Transverse colon (tissue), 4 donors: Measurements from ENCODE around the gene SLC13A3. TPM values are rescaled to one million over a fixed set of nuclear protein-coding genes. Genes with fewer than 3 reads are reported as not detected.

Experiments
- DNase-seq: peaks from one replicate; pipeline ENCODE4 v3.0.0-alpha.2; 2019
- H3K27ac ChIP-seq, 4 donors: fragments of 200-600 bp; sonication (generic); 2 replicates each; pipeline ENCODE4 v1.5.1; 2016 to 2018; ENCODE audit warnings: inconsistent platforms in 4 of 4
- H3K27me3 ChIP-seq: fragments of 200-600 bp; sonication (generic); 2 replicates; pipeline ENCODE4 v1.5.1; 2017; ENCODE audit warnings: inconsistent platforms
- H3K36me3 ChIP-seq, 4 donors: fragments of 200-600 bp; sonication (generic); 2 replicates each; pipeline ENCODE4 v1.5.1; 2017 to 2019; ENCODE audit warnings: inconsistent platforms in 4 of 4
- H3K4me1 ChIP-seq, 4 donors: fragments of 200-600 bp; sonication (generic); 2 replicates each; pipeline ENCODE4 v1.5.1; 2017 to 2020; ENCODE audit warnings: inconsistent platforms in 4 of 4
- H3K4me3 ChIP-seq, 4 donors: fragments of 200-600 bp; sonication (generic); 1 replicate in 1 of 4; 2 replicates in 3 of 4; pipeline versions ENCODE4 v1.5.1 to v1.6.1; 2017 to 2019; ENCODE audit warnings: inconsistent platforms in 4 of 4
- H3K9me3 ChIP-seq, 2 donors: fragments of 200-600 bp; sonication (generic); 2 replicates each; pipeline ENCODE4 v1.5.1; 2017 to 2019; ENCODE audit warnings: inconsistent platforms in 2 of 2
- EP300 ChIP-seq: sonication (generic); formaldehyde crosslinking; IDR thresholded peaks from one replicate; pipeline ENCODE4 v1.6.1; 2017; ENCODE audit warnings: antibody characterized with exemption, low read depth
- POLR2A ChIP-seq: fragments of 450-650 bp; IDR thresholded peaks from one replicate; pipeline ENCODE4 v1.6.1; 2016; ENCODE audit warnings: antibody characterized with exemption, mild to moderate bottlenecking, moderate library complexity
- POLR2AphosphoS5 ChIP-seq, 3 donors: sonication (generic); formaldehyde crosslinking; IDR thresholded peaks; one replicate each; pipeline ENCODE4 v1.6.1; 2016; ENCODE audit warnings: antibody characterized with exemption in 3 of 3
- WGBS, 2 donors: methylation state at CpG; one replicate each; pipeline ENCODE4 v1.1.5; 2018; ENCODE audit warnings: low coverage in 1 of 2; 5-methylcytosine and 5-hydroxymethylcytosine counted together
- in situ Hi-C, 4 donors: fragments of 200-750 bp; cut with MboI; loops; one replicate each; pipeline versions ENCODE4 v1.15.0 to v1.15.1; 2017; ENCODE audit warnings: low sequenced_read_pairs in 3 of 4, low pct_ligation_motif_present in 1 of 4, low pct_unique_long_range_greater_than_20kb in 1 of 4
- intact Hi-C: fragments of 100-400 bp; cut with DNase I; formaldehyde crosslinking; loops from one replicate; pipeline ENCODE4 v1.15.1; 2023; ENCODE audit warnings: low total_unique reads
- total RNA-seq, 4 donors: library from RNA; depleted of rRNA; stranded (reverse); fragments of >200 nt; gene quantifications; one replicate each; pipeline ENCODE4 v1.1.0, GENCODE V29; 2016
- TF ChIP-seq, protein P1 (sequence below), 5 experiments: fragments of 200-600 bp in 3 of 5; fragments of 450-650 bp in 2 of 5; sonication (generic) in 3 of 5; IDR thresholded peaks; 1 replicate in 2 of 5; 2 replicates in 3 of 5; pipeline ENCODE4 v1.5.1; 2016 to 2017; ENCODE audit warnings: antibody characterized with exemption in 5 of 5, inconsistent platforms in 3 of 5, mild to moderate bottlenecking in 2 of 5, moderate library complexity in 1 of 5

The SLC13A3 gene
- total RNA-seq, 4 donors from 2014 or later, result 0.14 to 0.48 TPM; not detected in 2

- Histone ChIP-seq H3K4me1 (no peaks in the 10 kb centered on the region), H3K36me3 (no peaks in the 10 kb centered on the region), H3K9me3 (no peaks in the 10 kb centered on the region), H3K4me3 (no peak overlapping the region), H3K27ac (no peak overlapping the region), H3K27me3 (no peaks in the 10 kb centered on the region)
- intact Hi-C loops (no loop called here), in situ Hi-C loops (no loop called here)
- 67 to 70% methylated on average over 1 to 6 of the region's 6 CpGs for WGBS, 2 donors
- no peak for DNase-seq
- TF ChIP-seq POLR2A (no peak), EP300 (no peak), POLR2AphosphoS5 (IDR thresholded peaks at IDR 0.05) (no peak)
- TF ChIP-seq, protein P1, sequence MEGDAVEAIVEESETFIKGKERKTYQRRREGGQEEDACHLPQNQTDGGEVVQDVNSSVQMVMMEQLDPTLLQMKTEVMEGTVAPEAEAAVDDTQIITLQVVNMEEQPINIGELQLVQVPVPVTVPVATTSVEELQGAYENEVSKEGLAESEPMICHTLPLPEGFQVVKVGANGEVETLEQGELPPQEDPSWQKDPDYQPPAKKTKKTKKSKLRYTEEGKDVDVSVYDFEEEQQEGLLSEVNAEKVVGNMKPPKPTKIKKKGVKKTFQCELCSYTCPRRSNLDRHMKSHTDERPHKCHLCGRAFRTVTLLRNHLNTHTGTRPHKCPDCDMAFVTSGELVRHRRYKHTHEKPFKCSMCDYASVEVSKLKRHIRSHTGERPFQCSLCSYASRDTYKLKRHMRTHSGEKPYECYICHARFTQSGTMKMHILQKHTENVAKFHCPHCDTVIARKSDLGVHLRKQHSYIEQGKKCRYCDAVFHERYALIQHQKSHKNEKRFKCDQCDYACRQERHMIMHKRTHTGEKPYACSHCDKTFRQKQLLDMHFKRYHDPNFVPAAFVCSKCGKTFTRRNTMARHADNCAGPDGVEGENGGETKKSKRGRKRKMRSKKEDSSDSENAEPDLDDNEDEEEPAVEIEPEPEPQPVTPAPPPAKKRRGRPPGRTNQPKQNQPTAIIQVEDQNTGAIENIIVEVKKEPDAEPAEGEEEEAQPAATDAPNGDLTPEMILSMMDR (IDR thresholded peaks at IDR 0.05), result no peak
These were observed 74.4 kb downstream of the SLC13A3 start for GRCh38 chr20:46576774-46577395.

DNA sequence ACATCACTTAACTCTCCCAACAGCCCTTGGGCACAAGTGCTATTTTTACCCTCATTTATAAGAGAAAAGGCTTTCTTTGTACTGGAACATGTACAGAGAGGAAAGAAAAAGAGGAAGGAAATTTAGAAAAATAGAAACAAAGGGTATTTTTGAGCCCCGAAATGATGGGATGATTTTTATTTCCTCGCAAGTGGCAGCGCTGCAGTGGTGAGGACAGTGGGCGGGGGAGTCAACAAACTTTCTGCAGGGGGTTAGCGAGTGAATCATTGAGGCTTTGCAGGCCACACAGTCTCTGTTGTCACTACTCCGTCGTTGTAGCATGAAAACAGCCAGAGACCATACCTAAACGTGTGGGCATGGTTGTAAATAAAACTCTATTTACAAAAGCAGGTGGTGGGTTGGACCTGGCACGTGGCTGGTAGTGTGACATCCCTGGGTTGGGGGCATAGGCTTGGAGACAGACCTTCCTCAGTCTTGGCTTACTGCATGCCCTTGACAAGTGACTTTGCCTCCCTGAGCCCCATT, 75.3 kb downstream of the SLC13A3 start:
- Histone ChIP-seq H3K27me3 (no peaks in the 10 kb centered on the region), H3K36me3 (no peaks in the 10 kb centered on the region), H3K9me3 (no peaks in the 10 kb centered on the region), H3K27ac (no peak overlapping the region), H3K4me1 (no peaks in the 10 kb centered on the region), H3K4me3 (no peak overlapping the region)
- intact Hi-C loops (no loop called here), in situ Hi-C loops (no loop called here)
- DNase-seq, result no peak
- no peak for TF ChIP-seq EP300
- no peak for TF ChIP-seq POLR2A
- no peak for TF ChIP-seq POLR2AphosphoS5 (IDR thresholded peaks at IDR 0.05)
- TF ChIP-seq, protein P1 (IDR thresholded peaks at IDR 0.05), result no peak
- WGBS, 2 donors, result 36 to 51% methylated on average over 4 to 9 of the region's 9 CpGs

DNA sequence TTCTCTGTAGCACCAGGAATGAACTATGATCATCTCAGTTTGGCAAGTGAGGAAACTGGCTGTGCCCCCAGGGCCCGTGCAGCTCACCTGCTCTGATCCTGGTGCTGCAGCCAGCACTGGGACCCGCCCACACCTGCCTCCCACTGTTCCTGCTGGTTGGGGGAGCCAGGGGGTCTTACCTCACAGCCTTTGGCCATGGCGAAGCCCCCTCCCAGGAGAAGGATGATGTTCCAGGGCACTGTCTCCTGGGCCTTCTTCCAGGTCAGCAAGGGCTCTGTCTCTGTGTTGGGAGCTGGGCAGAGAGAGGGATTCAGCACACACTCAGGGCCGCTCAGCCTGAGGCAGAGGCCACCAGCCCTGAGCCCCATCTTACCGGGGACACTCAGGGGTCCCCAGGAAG, 75.9 kb downstream of the SLC13A3 start:
- H3K4me1 ChIP-seq, result no peaks in the 10 kb centered on the region
- WGBS, 2 donors, result 73% methylated on average over 4 of the region's 5 CpGs; no CpG with 5 or more reads in 1 of the 2 donors
- DNase-seq, result no peak
- intact Hi-C loops, result no loop called here
- H3K9me3 ChIP-seq, result no peaks in the 10 kb centered on the region
- in situ Hi-C loops, result no loop called here
- H3K36me3 ChIP-seq, result no peaks in the 10 kb centered on the region
- H3K4me3 ChIP-seq, result no peak overlapping the region
- H3K27me3 ChIP-seq, result no peaks in the 10 kb centered on the region
- TF ChIP-seq EP300, result no peak
- TF ChIP-seq, protein P1 (IDR thresholded peaks at IDR 0.05), result no peak
- no peak for TF ChIP-seq POLR2A
- TF ChIP-seq POLR2AphosphoS5 (IDR thresholded peaks at IDR 0.05), result no peak
- no peak overlapping the region for H3K27ac ChIP-seq

- no peak overlapping the region for H3K27ac ChIP-seq
- WGBS, 2 donors, result 50 to 51% methylated on average over 11 to 19 of the region's 19 CpGs
- no peaks in the 10 kb centered on the region for H3K9me3 ChIP-seq
- intact Hi-C loops (no loop called here), in situ Hi-C loops (no loop called here)
- no peak overlapping the region for H3K4me3 ChIP-seq
- H3K4me1 ChIP-seq, result peaks cover 0 to under 1% (median 0%) of the 10 kb centered on the region in 4 donors
- no peaks in the 10 kb centered on the region for H3K36me3 ChIP-seq
- no peak for DNase-seq
- H3K27me3 ChIP-seq, result no peaks in the 10 kb centered on the region
- TF ChIP-seq, protein P1 (IDR thresholded peaks at IDR 0.05), result no peak
- TF ChIP-seq POLR2A (no peak), POLR2AphosphoS5 (IDR thresholded peaks at IDR 0.05) (no peak), EP300 (no peak)
These were observed 77.3 kb downstream of the SLC13A3 start for GRCh38 chr20:46573788-46574584.
